GM23338 (cell line): ENCODE measurements around the gene KRTAP5-1. TPM values are rescaled to one million over a fixed set of nuclear protein-coding genes. Genes with fewer than 3 reads are reported as not detected.
A peak's percentile ranks its signal among the peaks of the same experiment; 100 is the strongest.

Experiments
- ATAC-seq: fragments of 200-7000 bp; cut with Tn5 transposase; 3 replicates; pipeline ENCODE4 v1.9.1; 2020
- DNase-seq: peaks from one replicate; pipeline ENCODE4 v3.0.0-alpha.2; 2015; ENCODE audit warnings: low spot score
- H2AFZ ChIP-seq: fragments of 200-600 bp; sonication (generic); 2 replicates; pipeline ENCODE4 v1.8.0; 2016; ENCODE audit warnings: antibody characterized with exemption, mild to moderate bottlenecking, moderate library complexity
- H3F3A ChIP-seq: fragments of 200-600 bp; sonication (generic); replicated peaks from 2 replicates; pipeline ENCODE4 v1.8.0; 2017; ENCODE audit warnings: antibody characterized with exemption, mixed run types, low read depth
- H3K27ac ChIP-seq: fragments of 200-600 bp; sonication (generic); 2 replicates; pipeline ENCODE4 v1.6.1; 2016; ENCODE audit warnings: low read depth
- H3K27me3 ChIP-seq: fragments of 200-600 bp; sonication (generic); 2 replicates; pipeline ENCODE4 v1.8.0; 2016; ENCODE audit warnings: mild to moderate bottlenecking, mixed run types, moderate library complexity; ENCODE audit not compliant: insufficient read depth
- H3K36me3 ChIP-seq: fragments of 200-600 bp; sonication (generic); 2 replicates; pipeline ENCODE4 v1.8.0; 2016; ENCODE audit warnings: mild to moderate bottlenecking; ENCODE audit not compliant: insufficient read depth
- H3K4me1 ChIP-seq: fragments of 200-600 bp; sonication (generic); 2 replicates; pipeline ENCODE4 v1.8.0; 2016; ENCODE audit warnings: mild to moderate bottlenecking, moderate library complexity; ENCODE audit not compliant: insufficient read depth
- H3K4me2 ChIP-seq: fragments of 200-600 bp; sonication (generic); 2 replicates; pipeline ENCODE4 v1.7.1; 2017; ENCODE audit warnings: mixed run types
- H3K4me3 ChIP-seq: fragments of 200-600 bp; sonication (generic); 2 replicates; pipeline ENCODE4 v1.6.1; 2016; ENCODE audit warnings: mixed run types
- H3K79me2 ChIP-seq: fragments of 200-600 bp; sonication (generic); replicated peaks from 2 replicates; pipeline ENCODE4 v1.8.0; 2017; ENCODE audit warnings: mild to moderate bottlenecking; ENCODE audit not compliant: insufficient read depth
- H3K9me2 ChIP-seq: fragments of 200-600 bp; sonication (generic); 2 replicates; pipeline ENCODE4 v1.8.0; 2017; ENCODE audit not compliant: insufficient read depth
- H4K20me1 ChIP-seq: fragments of 200-600 bp; sonication (generic); replicated peaks from 2 replicates; pipeline ENCODE4 v1.8.0; 2017; ENCODE audit warnings: mild to moderate bottlenecking; ENCODE audit not compliant: insufficient read depth
- H3K27ac Mint-ChIP-seq: 2 replicates; pipeline ENCODE4 v1.8.0; 2020; ENCODE audit warnings: inconsistent platforms, mild to moderate bottlenecking, moderate library complexity, mixed read lengths
- H3K27me3 Mint-ChIP-seq: 3 replicates; pipeline ENCODE4 v1.8.0; 2022; ENCODE audit warnings: low read depth, mild to moderate bottlenecking, moderate library complexity, mixed read lengths, inconsistent platforms; ENCODE audit not compliant: insufficient read depth, poor library complexity
- H3K36me3 Mint-ChIP-seq: 3 replicates; pipeline ENCODE4 v1.8.0; 2021; ENCODE audit warnings: low read depth, mild to moderate bottlenecking, inconsistent platforms, moderate library complexity, mixed read lengths
- H3K4me1 Mint-ChIP-seq: 3 replicates; pipeline ENCODE4 v1.8.0; 2020; ENCODE audit warnings: mild to moderate bottlenecking, inconsistent platforms, mixed read lengths
- H3K4me3 Mint-ChIP-seq: 3 replicates; pipeline ENCODE4 v1.8.0; 2021; ENCODE audit warnings: moderate library complexity, mild to moderate bottlenecking, inconsistent platforms, mixed read lengths
- H3K9me3 Mint-ChIP-seq: 3 replicates; pipeline ENCODE4 v1.8.0; 2020; ENCODE audit warnings: moderate library complexity, mild to moderate bottlenecking, inconsistent platforms, mixed read lengths
- EZH2 ChIP-seq: fragments of 200-600 bp; sonication (generic); IDR thresholded peaks from one replicate; pipeline ENCODE4 v1.8.0; 2017; ENCODE audit warnings: antibody characterized with exemption, mild to moderate bottlenecking, low read depth; ENCODE audit not compliant: unreplicated experiment
- EZH2phosphoT487 ChIP-seq: fragments of 200-600 bp; sonication (generic); IDR thresholded peaks from one replicate; pipeline ENCODE4 v1.8.1; 2018; ENCODE audit warnings: antibody characterized with exemption; ENCODE audit not compliant: unreplicated experiment
- JUNB ChIP-seq: IDR thresholded peaks from one replicate; pipeline ENCODE4 v1.6.1; 2016; ENCODE audit warnings: antibody characterized with exemption; ENCODE audit not compliant: unreplicated experiment
- NANOG ChIP-seq: IDR thresholded peaks from 2 replicates; pipeline ENCODE4 v1.6.1; 2016; ENCODE audit warnings: antibody characterized with exemption, borderline replicate concordance
- POLR2AphosphoS5 ChIP-seq: IDR thresholded peaks from 2 replicates; pipeline ENCODE4 v1.6.1; 2016; ENCODE audit warnings: antibody characterized with exemption, low read depth
- ZNF114 ChIP-seq: fragments of 250-450 bp; sonication (Bioruptor Pico); IDR thresholded peaks from 2 replicates; pipeline ENCODE4 v1.5.0; 2020; ENCODE audit warnings: mild to moderate bottlenecking, moderate library complexity
- ZNF331 ChIP-seq: fragments of 250-450 bp; sonication (Bioruptor Pico); IDR thresholded peaks from 2 replicates; pipeline ENCODE4 v1.5.0; 2020; ENCODE audit warnings: low read depth, mild to moderate bottlenecking, moderate library complexity
- polyA plus RNA-seq: library from polyadenylated mRNA; unstranded; fragments of >200 nt; fragmentation: Nextera tagmentation; extraction: Ambion mirVana; gene quantifications from 2 replicates; pipeline ENCODE4 v1.2.1, GENCODE V29; 2016
- total RNA-seq: library from RNA; depleted of rRNA; stranded (reverse); fragments of >200 nt; shearing (Covaris generic); gene quantifications from 2 replicates; pipeline ENCODE4 v1.2.3, GENCODE V29; 2014
- TF ChIP-seq, protein P1 (sequence below): IDR thresholded peaks from 2 replicates; pipeline ENCODE4 v1.6.1; 2016; ENCODE audit warnings: antibody characterized with exemption
- TF ChIP-seq, protein P2 (sequence below): IDR thresholded peaks from one replicate; pipeline ENCODE4 v1.6.1; 2018; ENCODE audit warnings: antibody characterized with exemption; ENCODE audit not compliant: unreplicated experiment

The KRTAP5-1 gene
- total and polyA plus RNA-seq, 2 experiments from 2014 or later, result not detected

DNA sequence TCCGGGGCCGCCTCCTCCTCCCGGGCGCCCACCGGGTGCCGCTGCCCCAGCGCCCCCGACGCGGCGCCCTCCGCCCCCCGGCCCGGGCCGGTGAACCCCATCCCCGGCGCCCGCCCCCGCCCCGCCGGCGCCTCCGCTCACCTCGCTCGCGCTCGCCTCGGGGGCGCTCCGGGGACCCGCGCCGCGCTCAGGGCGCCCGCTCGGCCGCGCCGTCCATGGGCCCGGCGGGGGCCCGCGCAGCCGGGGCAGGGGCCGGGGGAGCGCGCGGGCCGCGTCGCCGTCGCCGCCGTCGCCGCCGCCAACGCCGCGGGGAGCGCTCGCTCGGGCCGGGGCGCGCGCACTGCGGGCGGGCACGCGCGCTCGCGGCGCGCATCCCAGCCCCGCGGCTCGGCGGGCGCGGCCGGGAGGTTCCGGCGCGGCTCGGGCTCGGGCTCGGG, 13.3 kb downstream of the KRTAP5-1 start (continued):
- TF ChIP-seq ZNF331 (CRISPR knock-in tag), result no peak
- no peak for TF ChIP-seq EZH2phosphoT487
- no peak for TF ChIP-seq NANOG
- no peak for TF ChIP-seq ZNF114
- TF ChIP-seq POLR2AphosphoS5, result no peak
- TF ChIP-seq, protein P1, sequence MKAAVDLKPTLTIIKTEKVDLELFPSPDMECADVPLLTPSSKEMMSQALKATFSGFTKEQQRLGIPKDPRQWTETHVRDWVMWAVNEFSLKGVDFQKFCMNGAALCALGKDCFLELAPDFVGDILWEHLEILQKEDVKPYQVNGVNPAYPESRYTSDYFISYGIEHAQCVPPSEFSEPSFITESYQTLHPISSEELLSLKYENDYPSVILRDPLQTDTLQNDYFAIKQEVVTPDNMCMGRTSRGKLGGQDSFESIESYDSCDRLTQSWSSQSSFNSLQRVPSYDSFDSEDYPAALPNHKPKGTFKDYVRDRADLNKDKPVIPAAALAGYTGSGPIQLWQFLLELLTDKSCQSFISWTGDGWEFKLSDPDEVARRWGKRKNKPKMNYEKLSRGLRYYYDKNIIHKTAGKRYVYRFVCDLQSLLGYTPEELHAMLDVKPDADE, result no peak
- no peak for TF ChIP-seq JUNB

- H3F3A ChIP-seq, result peaks cover 8% of the 10 kb centered on the region; the same call in 1 of the 2 replicates
- peak overlapping the region; percentile 58 for H3K4me3 ChIP-seq
- DNase-seq (peak; percentile 70), ATAC-seq (peak; percentile 8)
- H3K27me3 ChIP-seq, result peaks cover 63% of the 10 kb centered on the region
- no peaks in the 10 kb centered on the region for H3K36me3 ChIP-seq
- TF ChIP-seq, protein P2, sequence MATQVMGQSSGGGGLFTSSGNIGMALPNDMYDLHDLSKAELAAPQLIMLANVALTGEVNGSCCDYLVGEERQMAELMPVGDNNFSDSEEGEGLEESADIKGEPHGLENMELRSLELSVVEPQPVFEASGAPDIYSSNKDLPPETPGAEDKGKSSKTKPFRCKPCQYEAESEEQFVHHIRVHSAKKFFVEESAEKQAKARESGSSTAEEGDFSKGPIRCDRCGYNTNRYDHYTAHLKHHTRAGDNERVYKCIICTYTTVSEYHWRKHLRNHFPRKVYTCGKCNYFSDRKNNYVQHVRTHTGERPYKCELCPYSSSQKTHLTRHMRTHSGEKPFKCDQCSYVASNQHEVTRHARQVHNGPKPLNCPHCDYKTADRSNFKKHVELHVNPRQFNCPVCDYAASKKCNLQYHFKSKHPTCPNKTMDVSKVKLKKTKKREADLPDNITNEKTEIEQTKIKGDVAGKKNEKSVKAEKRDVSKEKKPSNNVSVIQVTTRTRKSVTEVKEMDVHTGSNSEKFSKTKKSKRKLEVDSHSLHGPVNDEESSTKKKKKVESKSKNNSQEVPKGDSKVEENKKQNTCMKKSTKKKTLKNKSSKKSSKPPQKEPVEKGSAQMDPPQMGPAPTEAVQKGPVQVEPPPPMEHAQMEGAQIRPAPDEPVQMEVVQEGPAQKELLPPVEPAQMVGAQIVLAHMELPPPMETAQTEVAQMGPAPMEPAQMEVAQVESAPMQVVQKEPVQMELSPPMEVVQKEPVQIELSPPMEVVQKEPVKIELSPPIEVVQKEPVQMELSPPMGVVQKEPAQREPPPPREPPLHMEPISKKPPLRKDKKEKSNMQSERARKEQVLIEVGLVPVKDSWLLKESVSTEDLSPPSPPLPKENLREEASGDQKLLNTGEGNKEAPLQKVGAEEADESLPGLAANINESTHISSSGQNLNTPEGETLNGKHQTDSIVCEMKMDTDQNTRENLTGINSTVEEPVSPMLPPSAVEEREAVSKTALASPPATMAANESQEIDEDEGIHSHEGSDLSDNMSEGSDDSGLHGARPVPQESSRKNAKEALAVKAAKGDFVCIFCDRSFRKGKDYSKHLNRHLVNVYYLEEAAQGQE, result no peak
- TF ChIP-seq ZNF114 (no peak), EZH2 (peak; percentile 49), ZNF331 (CRISPR knock-in tag) (no peak)
- Mint-ChIP-seq H3K4me3 (peak overlapping the region; percentile 42; the same call in 2 of the 3 replicates), H3K27ac (no peak overlapping the region), H3K4me1 (peaks cover 21% of the 10 kb centered on the region), H3K9me3 (no peaks in the 10 kb centered on the region), H3K27me3 (peaks cover 52% of the 10 kb centered on the region), H3K36me3 (no peaks in the 10 kb centered on the region)
- no peaks in the 10 kb centered on the region for H4K20me1 ChIP-seq
- no peaks in the 10 kb centered on the region for H3K79me2 ChIP-seq
- H3K9me2 ChIP-seq, result no peaks in the 10 kb centered on the region
- H3K4me1 ChIP-seq, result peaks cover 32% of the 10 kb centered on the region
- H2AFZ ChIP-seq, result peak overlapping the region; percentile 23; the same call in 1 of the 2 replicates
- H3K4me2 ChIP-seq, result peak overlapping the region; percentile 86
- no peak overlapping the region for H3K27ac ChIP-seq
These were observed 14.0 kb downstream of the KRTAP5-1 start for GRCh38 chr11:1570896-1571759.
